ENCODE data around the gene HMGA1.

HMGA1 gene

DNA sequence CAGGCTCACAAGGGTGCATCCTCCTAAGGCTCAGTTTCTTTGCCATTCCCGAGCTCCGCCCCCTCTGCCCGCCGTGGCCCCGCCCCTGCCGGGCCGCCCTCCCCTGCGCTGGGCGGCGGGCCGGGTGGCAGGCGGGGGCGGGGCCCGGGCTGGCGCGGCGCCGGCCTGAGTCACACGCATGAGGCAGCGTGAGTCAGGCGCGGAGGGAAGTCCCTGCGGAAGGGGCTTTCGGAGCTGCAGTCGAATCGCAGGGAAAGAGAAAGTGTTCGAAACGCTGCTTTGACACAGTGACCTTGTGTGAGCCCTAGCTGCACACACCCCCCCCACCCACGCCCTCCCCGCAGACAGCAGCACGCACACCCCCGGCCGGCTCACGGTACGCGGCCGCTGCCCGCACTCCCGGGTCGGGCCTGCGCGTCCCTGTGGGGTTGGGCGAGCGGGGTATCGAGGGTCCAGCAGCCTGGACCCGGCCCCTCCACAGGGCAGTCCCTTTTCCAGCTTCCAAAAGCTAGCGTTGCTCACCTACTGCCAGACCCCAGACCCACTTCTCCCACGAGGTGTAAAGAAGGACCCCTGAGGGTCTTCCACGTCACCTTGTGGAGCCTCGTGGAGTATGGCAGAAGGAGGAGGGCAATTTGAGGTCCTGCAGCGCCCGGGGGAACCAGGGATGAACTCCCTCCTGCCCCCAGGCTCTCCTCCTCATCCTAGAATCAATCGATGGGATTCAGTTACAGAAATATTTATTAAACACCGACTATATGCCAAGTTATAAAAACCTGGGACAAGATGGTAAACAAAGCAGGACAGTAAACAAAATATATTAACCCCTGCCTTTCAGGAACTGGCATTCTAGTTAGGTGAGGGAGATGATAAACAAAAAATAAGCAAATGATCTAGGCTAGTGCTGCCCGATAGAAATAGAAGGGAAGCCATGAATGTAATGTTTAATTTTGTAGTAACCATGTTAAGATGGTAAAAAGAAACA, 12.4 kb upstream of the HMGA1 start:
- peak; percentile 88 to 89 for DNase-seq (ENCODE audit: extremely low read depth in 1 of 2, low read depth in 1 of 2)

GRCh38 chr6:34225551-34225950, 11.1 kb upstream of the HMGA1 start:
- DNase-seq (ENCODE audit: extremely low read depth in 1 of 2, low read depth in 1 of 2): no peak

GRCh38 chr6:34226066-34226465, 10.6 kb upstream of the HMGA1 start:
- no peak for DNase-seq (ENCODE audit: extremely low read depth in 1 of 2, low read depth in 1 of 2)

DNA sequence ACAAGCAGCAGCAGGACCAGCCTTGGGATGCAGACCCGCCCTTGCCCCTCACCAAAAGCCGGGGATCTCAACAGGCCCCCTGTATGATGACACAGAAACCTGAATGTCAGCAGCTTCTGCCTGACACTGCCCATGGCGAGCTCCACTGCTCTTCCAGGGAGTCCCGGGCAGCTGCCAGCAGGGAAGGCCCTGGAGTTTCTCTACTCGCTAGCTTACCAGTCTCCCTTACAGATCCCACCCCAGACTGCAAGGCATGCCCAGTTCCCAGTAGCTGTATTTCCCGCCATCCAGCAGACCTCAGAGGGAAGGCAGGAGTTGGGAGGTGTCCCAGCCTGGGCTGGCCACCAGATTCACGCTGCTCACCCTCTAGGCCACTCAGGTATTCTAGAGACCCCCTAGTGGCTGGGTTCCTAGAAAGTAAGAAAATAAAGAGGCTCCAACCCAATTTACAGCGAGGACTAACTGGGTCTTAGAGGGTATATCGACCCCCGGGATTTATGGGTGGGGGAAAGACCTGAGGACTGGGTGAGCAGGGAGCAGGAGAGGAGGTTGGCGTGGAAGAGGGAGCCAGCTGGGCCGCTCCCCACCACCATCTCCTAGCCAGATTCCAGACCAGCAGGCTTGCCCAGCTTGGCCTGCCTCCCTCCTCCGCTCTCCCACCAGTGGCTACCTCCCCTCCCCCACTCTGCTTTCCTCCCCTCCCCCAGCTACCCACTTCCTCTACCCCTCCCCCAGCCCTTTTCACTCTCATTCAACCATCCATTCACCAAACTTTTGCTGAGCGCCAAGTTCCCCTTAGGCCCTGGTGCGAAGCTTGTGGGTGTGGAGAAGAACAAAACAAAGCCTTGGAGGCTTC, 9.7 kb upstream of the HMGA1 start:
- no peak for DNase-seq (ENCODE audit: extremely low read depth in 1 of 2, low read depth in 1 of 2)

GRCh38 chr6:34227761-34228421, 8.8 kb upstream of the HMGA1 start:
- no peak for DNase-seq (ENCODE audit: extremely low read depth in 1 of 2, low read depth in 1 of 2)

GRCh38 chr6:34229877-34230276, 6.8 kb upstream of the HMGA1 start:
- DNase-seq (ENCODE audit: extremely low read depth in 1 of 2, low read depth in 1 of 2): no peak

- DNase-seq (ENCODE audit: extremely low read depth in 1 of 2, low read depth in 1 of 2): no peak
Measured at GRCh38 chr6:34230653-34231371, 5.9 kb upstream of the HMGA1 start.

- DNase-seq (ENCODE audit: extremely low read depth in 1 of 2, low read depth in 1 of 2): no peak
Measured at GRCh38 chr6:34231566-34232336, 4.9 kb upstream of the HMGA1 start.

DNA sequence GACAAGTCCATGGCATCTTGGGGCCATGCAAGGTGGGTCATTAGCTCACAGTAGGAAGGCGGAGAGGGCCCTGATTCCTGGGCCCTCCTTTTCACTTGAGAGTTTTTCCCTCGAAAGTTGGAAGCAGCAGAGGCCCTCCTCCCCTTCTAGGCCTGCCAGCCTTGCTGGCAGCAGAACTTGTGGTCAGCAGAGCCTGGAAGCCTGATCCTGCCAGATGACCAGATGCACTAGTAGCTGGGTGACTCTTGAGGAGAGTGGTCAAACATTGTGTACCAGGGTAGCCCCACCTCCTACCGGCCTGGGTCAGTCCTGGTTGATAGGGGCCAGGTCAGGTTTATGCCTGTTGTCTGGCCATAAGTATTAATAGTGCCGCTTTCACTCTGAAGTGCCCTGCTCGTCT, 3.8 kb upstream of the HMGA1 start:
- DNase-seq (ENCODE audit: extremely low read depth in 1 of 2, low read depth in 1 of 2): no peak

GRCh38 chr6:34233867-34234266, 2.8 kb upstream of the HMGA1 start:
- no peak for DNase-seq (ENCODE audit: extremely low read depth in 1 of 2, low read depth in 1 of 2)

DNA sequence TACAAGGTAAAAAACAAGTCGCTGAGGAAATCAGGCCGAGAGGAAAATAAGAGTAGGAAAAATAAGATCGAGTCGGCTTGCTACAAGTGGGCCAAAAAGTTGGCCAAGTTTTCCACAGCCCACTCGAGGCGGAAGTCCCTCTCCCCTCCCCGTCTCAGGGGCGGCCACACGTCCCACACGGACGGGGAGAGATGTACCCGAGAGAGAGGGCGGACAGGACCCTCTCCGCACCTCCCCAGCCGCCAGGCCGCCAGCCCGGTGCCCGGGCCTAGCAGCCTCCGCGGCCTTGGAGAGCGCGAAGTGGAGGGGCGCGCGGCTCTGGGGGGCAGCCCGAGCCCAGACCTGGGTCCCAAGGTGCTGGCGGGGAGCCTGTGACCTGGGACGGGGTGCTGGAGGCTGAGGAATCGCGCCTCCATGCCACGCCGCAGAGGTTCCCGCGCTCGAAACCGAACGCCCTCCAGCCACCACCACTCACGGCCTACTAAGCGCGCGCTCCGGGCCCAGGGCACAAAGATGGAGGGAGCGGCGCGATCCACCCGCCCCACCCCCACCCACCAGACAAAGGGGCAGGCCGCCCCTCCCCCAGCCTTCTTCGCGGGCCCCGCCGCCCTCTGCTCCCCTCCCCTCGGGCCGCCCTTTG, 1.9 kb upstream of the HMGA1 start:
- DNase-seq (ENCODE audit: extremely low read depth in 1 of 2, low read depth in 1 of 2): no peak

DNA sequence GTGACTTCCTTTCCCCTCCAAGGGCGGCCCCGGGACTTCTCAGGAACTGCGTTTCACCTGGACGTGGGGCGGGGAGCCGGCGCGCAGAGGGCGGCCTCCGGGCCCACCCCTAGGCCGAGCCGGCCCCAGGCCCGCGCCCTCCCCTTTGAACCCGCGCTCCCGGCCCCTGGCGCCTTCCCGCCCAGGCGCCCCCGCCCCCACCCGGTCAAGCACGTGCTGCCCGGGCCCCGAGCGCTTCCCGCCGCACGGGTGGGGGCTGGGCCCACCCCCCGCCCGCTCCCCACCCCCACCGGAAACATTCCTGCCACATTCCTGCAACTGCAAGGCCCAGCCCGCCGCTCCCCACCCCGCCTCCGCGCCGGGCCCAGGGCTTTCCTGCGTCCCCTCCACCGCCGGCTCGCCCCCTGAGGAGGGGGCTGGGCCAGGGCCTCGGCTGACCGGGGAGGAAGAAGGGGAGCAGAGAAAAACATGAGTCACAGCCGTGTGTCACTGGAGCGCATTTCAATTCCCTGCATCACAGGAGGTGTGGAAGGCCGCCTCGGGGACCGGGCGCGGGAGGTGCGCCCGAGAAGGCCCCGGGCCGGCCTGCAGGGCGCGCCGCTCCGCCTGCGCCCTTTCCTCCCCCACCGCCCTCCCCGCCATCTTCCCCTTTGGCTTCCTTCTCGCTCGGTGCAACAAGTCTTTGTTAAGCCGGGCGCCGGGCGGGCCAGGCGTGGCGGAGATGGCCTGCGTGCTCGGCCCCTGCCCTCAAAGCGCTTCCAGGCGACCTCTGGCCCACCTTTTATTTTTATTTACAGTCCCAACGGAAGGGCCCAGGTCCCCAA, 1.2 kb upstream of the HMGA1 start:
- peak; percentile 42 to 48 for DNase-seq (ENCODE audit: extremely low read depth in 1 of 2, low read depth in 1 of 2)

GRCh38 chr6:34236131-34236442, 586 bp upstream of the HMGA1 start:
- no peak for DNase-seq (ENCODE audit: extremely low read depth in 1 of 2, low read depth in 1 of 2)

DNA sequence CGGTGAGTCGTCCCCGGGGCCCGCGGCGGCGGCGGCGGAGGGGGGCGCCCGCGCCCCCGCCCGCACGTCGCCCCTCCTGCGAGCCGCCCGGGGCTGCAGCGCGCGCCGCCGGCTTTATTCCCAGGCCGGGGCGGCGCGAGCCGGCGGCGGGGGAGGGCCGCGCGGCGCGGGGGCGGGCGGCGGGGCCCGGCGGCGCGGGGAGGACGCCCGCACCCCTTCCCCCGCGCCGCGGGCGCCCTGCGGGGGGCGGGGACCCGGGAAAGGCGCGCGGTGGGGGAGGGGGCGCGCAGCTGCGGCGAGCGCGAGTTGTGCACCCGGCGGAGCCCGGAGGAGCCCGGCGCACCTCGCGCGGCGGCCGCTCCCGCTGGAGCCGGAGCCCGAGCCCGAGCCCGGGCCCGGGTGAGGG, 646 bp downstream of the HMGA1 start:
- no peak for DNase-seq (ENCODE audit: extremely low read depth in 1 of 2, low read depth in 1 of 2)

GRCh38 chr6:34237722-34238584, 1.3 kb downstream of the HMGA1 start:
- DNase-seq (ENCODE audit: extremely low read depth in 1 of 2, low read depth in 1 of 2): peak in 1 of 2 donors; percentile 56

- no peak for DNase-seq (ENCODE audit: extremely low read depth in 1 of 2, low read depth in 1 of 2)
Measured at GRCh38 chr6:34238585-34239499, 2.2 kb downstream of the HMGA1 start.

- DNase-seq (ENCODE audit: extremely low read depth in 1 of 2, low read depth in 1 of 2): no peak
Measured at GRCh38 chr6:34239500-34239825, 2.8 kb downstream of the HMGA1 start.
